Stimulated activated CD4-positive, alpha-beta T cell treated with anti-CD3 and anti-CD28 coated beads, Interleukin-2, amount 100 ng/mL, for 4 hours (primary cell): ENCODE data around the gene FMO3.

Experiments
- DNase-seq: peaks from one replicate; pipeline ENCODE4 v3.0.0-alpha.2; 2020; ENCODE audit warnings: low read depth

FMO3 gene

GRCh38 chr1:171159148-171159547 lies 68.4 kb downstream of the FMO3 start:
- no peak for DNase-seq

GRCh38 chr1:171160211-171160610 lies 69.5 kb downstream of the FMO3 start:
- DNase-seq, result no peak

GRCh38 chr1:171160639-171161354 lies 70.1 kb downstream of the FMO3 start:
- DNase-seq, result no peak

- no peak for DNase-seq
Observed at GRCh38 chr1:171161431-171161830, 70.7 kb downstream of the FMO3 start.

- DNase-seq, result no peak
Observed at GRCh38 chr1:171166361-171166760, 75.7 kb downstream of the FMO3 start.
